Measurements from ENCODE around the gene CNTNAP4. TPM values are rescaled to one million over a fixed set of nuclear protein-coding genes. Genes with fewer than 3 reads are reported as not detected.

Gene CNTNAP4
- total RNA-seq, 1 experiment from 2014 or later = not detected

- CTCF ChIA-PET = no interaction called here
- H3K4me1 Mint-ChIP-seq = no peaks in the 10 kb centered on the region
Observed at GRCh38 chr16:76488065-76488417, 210.8 kb downstream of the CNTNAP4 start.

More at GRCh38 chr16:76488065-76488417, 210.8 kb downstream of the CNTNAP4 start:
- no peak overlapping the region for H3K27ac Mint-ChIP-seq
- peaks cover 27% of the 10 kb centered on the region for H3K36me3 Mint-ChIP-seq
- H3K4me3 Mint-ChIP-seq = no peak overlapping the region
- TF ChIP-seq CBFB (CRISPR knock-in tag; IDR thresholded peaks at IDR 0.05; ENCODE audit: low read depth) = no peak
- TF ChIP-seq ESRRA (CRISPR knock-in tag; IDR thresholded peaks at IDR 0.05; ENCODE audit: borderline replicate concordance) = no peak
- TF ChIP-seq AFF4 (CRISPR knock-in tag; IDR thresholded peaks at IDR 0.05; ENCODE audit: borderline replicate concordance) = no peak
- TF ChIP-seq SMAD3 (CRISPR knock-in tag; IDR thresholded peaks at IDR 0.05; ENCODE audit: borderline replicate concordance) = no peak
- no peak for TF ChIP-seq USF2 (CRISPR knock-in tag; IDR thresholded peaks at IDR 0.05)
- no peak for TF ChIP-seq ZSCAN18 (CRISPR knock-in tag; IDR thresholded peaks at IDR 0.05)
- TF ChIP-seq ZNF263 (CRISPR knock-in tag; IDR thresholded peaks at IDR 0.05; ENCODE audit: low read depth) = no peak
- TF ChIP-seq E2F4 (CRISPR knock-in tag; IDR thresholded peaks at IDR 0.05; ENCODE audit: borderline replicate concordance, low read depth) = no peak
- no peak for TF ChIP-seq E2F1 (CRISPR knock-in tag; IDR thresholded peaks at IDR 0.05)
- no peak for TF ChIP-seq FOXK1 (CRISPR knock-in tag; IDR thresholded peaks at IDR 0.05)
- no peak for TF ChIP-seq ZNF532 (CRISPR knock-in tag; IDR thresholded peaks at IDR 0.05; ENCODE audit: borderline replicate concordance)
- TF ChIP-seq ZNF232 (CRISPR knock-in tag; IDR thresholded peaks at IDR 0.05) = no peak
- TF ChIP-seq ATF3 (CRISPR knock-in tag; conservative IDR thresholded peaks at IDR 0.05) = no peak
- TF ChIP-seq ELF4 (CRISPR knock-in tag; IDR thresholded peaks at IDR 0.05; ENCODE audit: low read depth) = no peak
- no peak for TF ChIP-seq ZNF425 (CRISPR knock-in tag; conservative IDR thresholded peaks at IDR 0.05)
- no peak for TF ChIP-seq MLX (CRISPR knock-in tag; IDR thresholded peaks at IDR 0.05)
- ATAC-seq (no peak), DNase-seq (ENCODE audit: low spot score) (no peak)
- POLR2A ChIA-PET = no interaction called here
- H3K27me3 Mint-ChIP-seq (ENCODE audit: low read depth) = peaks cover 25% of the 10 kb centered on the region
- peaks cover 57% of the 10 kb centered on the region for H3K9me3 Mint-ChIP-seq

Data from WTC11 (cell line).